Measurements from ENCODE around the gene CAVIN1. TPM values are rescaled to one million over a fixed set of nuclear protein-coding genes. Genes with fewer than 3 reads are reported as not detected.
A peak's percentile ranks its signal among the peaks of the same experiment; 100 is the strongest.
"Not testable (repeated sequence)": the region's sequence is repeated elsewhere in the genome, so short reads cannot be mapped to it uniquely, and the experiment has no call there.

The CAVIN1 gene
- total RNA-seq, 3 donors from 2014 or later, result 0.76 to 1.1 (median 0.92) TPM

- Mint-ChIP-seq H3K9me3 (no peaks in the 10 kb centered on the region), H3K27me3 (ENCODE audit: low read depth) (no peaks in the 10 kb centered on the region), H3K4me1 (ENCODE audit: low read depth) (peaks cover 20% of the 10 kb centered on the region), H3K36me3 (ENCODE audit: insufficient read depth) (no peaks in the 10 kb centered on the region), H3K4me3 (no peak overlapping the region)
- ATAC-seq (no peak), DNase-seq (no peak)
These were observed 18.6 kb downstream of the CAVIN1 start for GRCh38 chr17:42404326-42405055.

DNA sequence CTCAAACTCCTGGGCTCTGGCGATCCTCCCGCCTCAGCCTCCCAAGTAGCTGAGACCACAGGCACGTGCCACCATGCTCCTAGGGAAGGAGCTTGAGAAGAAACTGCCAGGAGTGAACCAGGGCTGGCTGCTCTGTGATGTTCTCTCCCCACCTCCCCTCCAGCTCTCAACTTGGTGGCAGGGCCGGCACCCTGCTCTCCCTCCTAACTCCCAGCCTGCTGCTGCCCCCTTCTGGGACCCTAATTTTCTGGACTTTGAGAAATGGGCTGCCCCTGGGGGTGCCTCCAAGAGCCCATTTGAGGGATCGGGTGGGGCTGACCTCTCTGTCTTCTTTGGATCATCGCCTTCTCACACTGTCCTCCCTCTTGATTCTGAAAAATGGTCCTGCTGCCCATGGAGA, 19.9 kb downstream of the CAVIN1 start:
- H3K4me3 Mint-ChIP-seq, result no peak overlapping the region
- no peaks in the 10 kb centered on the region for H3K9me3 Mint-ChIP-seq
- peak; percentile 52 for DNase-seq
- H3K27me3 Mint-ChIP-seq (ENCODE audit: low read depth), result no peaks in the 10 kb centered on the region
- peak; percentile 52 to 64 for ATAC-seq
- no peaks in the 10 kb centered on the region for H3K36me3 Mint-ChIP-seq (ENCODE audit: insufficient read depth)
- peaks cover 22% of the 10 kb centered on the region for H3K4me1 Mint-ChIP-seq (ENCODE audit: low read depth)

GRCh38 chr17:42402117-42402516, 20.9 kb downstream of the CAVIN1 start:
- Mint-ChIP-seq H3K27me3 (ENCODE audit: low read depth) (no peaks in the 10 kb centered on the region), H3K9me3 (no peaks in the 10 kb centered on the region), H3K4me3 (no peak overlapping the region), H3K4me1 (ENCODE audit: low read depth) (peaks cover 16% of the 10 kb centered on the region), H3K36me3 (ENCODE audit: insufficient read depth) (no peaks in the 10 kb centered on the region)
- DNase-seq (no peak), ATAC-seq (no peak)

- not testable (repeated sequence) for H3K27me3 Mint-ChIP-seq (ENCODE audit: low read depth); DNase-seq; ATAC-seq; H3K36me3 Mint-ChIP-seq (ENCODE audit: insufficient read depth); H3K9me3 Mint-ChIP-seq; H3K4me3 Mint-ChIP-seq
- H3K4me1 Mint-ChIP-seq (ENCODE audit: low read depth), result peaks cover 11% of the 10 kb centered on the region
These were observed 22.1 kb downstream of the CAVIN1 start for GRCh38 chr17:42400844-42401375.

DNA sequence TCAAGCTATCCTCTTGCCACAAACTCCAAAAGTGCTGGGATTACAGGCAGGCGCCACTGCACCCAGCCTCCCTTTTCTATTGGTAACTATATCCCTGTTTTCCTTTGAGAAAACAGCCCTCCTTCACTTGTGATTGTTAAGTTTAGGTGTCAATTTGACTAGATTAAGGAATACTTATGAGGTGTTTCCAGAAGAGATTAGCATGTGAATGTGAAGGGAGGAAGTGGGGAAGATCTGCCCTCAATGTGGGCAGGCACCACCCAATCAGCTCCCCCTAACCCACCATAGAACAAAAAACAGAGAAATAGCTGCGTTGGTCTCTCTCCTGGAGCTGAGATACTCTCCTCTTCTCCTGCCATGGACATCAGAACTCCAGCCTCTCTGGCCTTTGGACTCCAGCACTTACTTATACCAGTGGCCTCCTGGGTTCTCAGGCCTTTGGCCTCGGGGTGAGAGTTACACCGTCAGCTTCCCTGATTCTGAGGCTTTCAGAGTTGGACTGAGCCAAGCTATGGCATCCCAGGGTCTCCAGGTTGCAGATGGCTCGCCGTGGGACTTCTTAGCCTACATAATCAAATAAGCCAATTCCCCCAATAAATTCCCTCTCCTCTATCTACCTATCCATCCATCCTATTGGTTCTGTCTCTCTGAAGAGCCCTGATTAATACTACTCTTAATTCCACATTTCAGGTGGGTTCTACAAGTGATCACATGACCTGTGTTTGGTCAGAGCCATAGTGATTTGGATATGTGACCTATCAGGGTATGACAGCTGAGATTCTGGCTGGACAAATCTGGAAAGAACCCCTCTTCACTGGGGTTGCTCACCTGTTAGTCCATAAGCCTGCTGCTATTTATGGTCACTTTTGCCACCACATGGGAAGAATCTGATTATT, 22.9 kb downstream of the CAVIN1 start:
- Mint-ChIP-seq H3K36me3 (ENCODE audit: insufficient read depth) (no peaks in the 10 kb centered on the region), H3K4me3 (no peak overlapping the region), H3K4me1 (ENCODE audit: low read depth) (peaks cover 11% of the 10 kb centered on the region), H3K9me3 (no peaks in the 10 kb centered on the region), H3K27me3 (ENCODE audit: low read depth) (no peaks in the 10 kb centered on the region)
- DNase-seq (no peak), ATAC-seq (peak in 1 of 2 donors; percentile 39)

GRCh38 chr17:42399121-42399520, 23.9 kb downstream of the CAVIN1 start:
- ATAC-seq (no peak), DNase-seq (no peak)
- Mint-ChIP-seq H3K27me3 (ENCODE audit: low read depth) (no peaks in the 10 kb centered on the region), H3K4me3 (no peak overlapping the region), H3K9me3 (no peaks in the 10 kb centered on the region), H3K36me3 (ENCODE audit: insufficient read depth) (no peaks in the 10 kb centered on the region), H3K4me1 (ENCODE audit: low read depth) (peaks cover 11% of the 10 kb centered on the region)

GRCh38 chr17:42395601-42396000, 27.5 kb downstream of the CAVIN1 start:
- H3K27me3 Mint-ChIP-seq (ENCODE audit: low read depth); H3K4me3 Mint-ChIP-seq; H3K36me3 Mint-ChIP-seq (ENCODE audit: insufficient read depth); ATAC-seq; DNase-seq; H3K9me3 Mint-ChIP-seq: not testable (repeated sequence)
- peaks cover 15% of the 10 kb centered on the region for H3K4me1 Mint-ChIP-seq (ENCODE audit: low read depth)

- Mint-ChIP-seq H3K27me3 (ENCODE audit: low read depth) (no peaks in the 10 kb centered on the region), H3K4me3 (no peak overlapping the region), H3K36me3 (ENCODE audit: insufficient read depth) (no peaks in the 10 kb centered on the region), H3K4me1 (ENCODE audit: low read depth) (peaks cover 15% of the 10 kb centered on the region), H3K9me3 (no peaks in the 10 kb centered on the region)
- DNase-seq (no peak), ATAC-seq (no peak)
These were observed 28.2 kb downstream of the CAVIN1 start for GRCh38 chr17:42394838-42395237.

DNA sequence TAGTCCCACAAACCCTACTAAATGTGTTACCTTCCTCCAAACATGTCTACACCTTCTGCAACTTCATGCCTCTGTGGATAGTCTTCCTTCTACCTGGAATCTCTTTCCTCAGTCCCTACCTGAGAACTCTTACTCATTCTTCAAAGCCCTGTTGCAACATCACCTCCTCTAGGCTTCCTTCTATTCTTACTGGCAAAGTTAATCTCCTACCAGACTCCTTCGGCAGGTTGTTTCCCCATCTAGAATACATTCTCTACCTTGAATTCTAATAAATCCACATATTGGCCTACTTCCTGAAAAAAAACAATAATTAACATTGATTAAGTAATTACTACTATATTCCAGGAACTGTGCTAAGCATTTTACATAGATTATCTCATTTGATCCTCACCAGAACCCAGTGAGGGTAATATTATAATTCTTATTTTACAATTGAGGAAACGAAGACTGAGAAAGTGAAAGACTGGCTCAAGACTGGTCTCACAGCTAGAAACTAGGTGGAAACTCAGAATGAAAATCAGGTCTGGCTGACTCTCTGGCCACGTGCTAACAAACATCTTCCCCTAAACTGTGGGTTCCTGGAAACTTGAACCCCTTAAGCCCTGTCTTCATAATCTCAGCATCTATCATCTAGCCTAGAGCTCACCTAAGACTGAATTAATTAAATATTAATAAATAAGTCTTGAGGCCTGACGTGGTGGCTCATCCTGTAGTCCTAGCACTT, 30.2 kb downstream of the CAVIN1 start:
- Mint-ChIP-seq H3K36me3 (ENCODE audit: insufficient read depth) (no peaks in the 10 kb centered on the region), H3K4me1 (ENCODE audit: low read depth) (peaks cover 20% of the 10 kb centered on the region), H3K27me3 (ENCODE audit: low read depth) (no peaks in the 10 kb centered on the region), H3K9me3 (no peaks in the 10 kb centered on the region), H3K4me3 (no peak overlapping the region)
- ATAC-seq, result no peak
- DNase-seq, result no peak

DNA sequence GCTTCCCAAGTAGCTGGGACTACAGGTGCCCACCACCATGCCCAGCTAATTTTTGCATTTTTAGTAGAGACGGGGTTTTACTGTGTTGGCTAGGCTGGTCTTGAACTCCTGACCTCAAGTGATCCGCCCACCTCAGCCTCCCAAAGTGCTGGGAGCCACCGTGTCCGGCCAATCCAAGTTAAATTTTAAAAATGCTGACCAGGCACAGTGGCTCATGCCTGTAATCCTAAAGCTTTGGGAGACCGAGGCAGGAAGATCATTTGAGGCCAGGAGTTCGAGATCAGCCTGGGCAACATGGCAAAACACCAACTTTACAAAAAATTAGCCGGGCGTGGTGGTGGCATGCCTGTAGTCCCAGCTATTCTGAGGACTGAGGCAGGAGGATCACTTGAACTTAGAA, 31.6 kb downstream of the CAVIN1 start:
- H3K36me3 Mint-ChIP-seq (ENCODE audit: insufficient read depth); H3K27me3 Mint-ChIP-seq (ENCODE audit: low read depth); DNase-seq; H3K4me3 Mint-ChIP-seq; ATAC-seq; H3K9me3 Mint-ChIP-seq: not testable (repeated sequence)
- H3K4me1 Mint-ChIP-seq (ENCODE audit: low read depth), result peaks cover 27% of the 10 kb centered on the region

DNA sequence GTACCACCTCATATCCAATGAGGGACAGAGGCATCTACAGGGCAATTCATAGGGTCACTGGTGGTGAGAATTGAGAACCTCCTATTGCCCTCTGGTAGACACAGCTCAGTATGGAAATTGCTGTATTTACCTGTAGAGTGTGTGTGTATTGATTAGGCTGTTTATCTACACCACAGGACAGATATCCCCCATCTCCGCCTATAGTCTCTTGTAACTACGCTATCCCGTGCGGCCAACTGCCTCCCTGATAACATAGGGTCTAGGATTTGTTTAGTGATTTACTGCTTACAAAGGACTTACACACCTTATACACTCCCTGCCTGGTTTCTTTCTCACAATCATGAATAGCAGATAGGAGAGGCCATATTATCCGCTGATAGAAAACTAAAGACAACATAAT, 33.2 kb downstream of the CAVIN1 start:
- H3K4me3 Mint-ChIP-seq, result peak overlapping the region; percentile 97
- no peaks in the 10 kb centered on the region for H3K9me3 Mint-ChIP-seq
- ATAC-seq, result no peak
- H3K4me1 Mint-ChIP-seq (ENCODE audit: low read depth), result peaks cover 38% of the 10 kb centered on the region
- DNase-seq, result no peak
- H3K36me3 Mint-ChIP-seq (ENCODE audit: insufficient read depth), result peaks cover 3% of the 10 kb centered on the region
- H3K27me3 Mint-ChIP-seq (ENCODE audit: low read depth), result no peaks in the 10 kb centered on the region

DNA sequence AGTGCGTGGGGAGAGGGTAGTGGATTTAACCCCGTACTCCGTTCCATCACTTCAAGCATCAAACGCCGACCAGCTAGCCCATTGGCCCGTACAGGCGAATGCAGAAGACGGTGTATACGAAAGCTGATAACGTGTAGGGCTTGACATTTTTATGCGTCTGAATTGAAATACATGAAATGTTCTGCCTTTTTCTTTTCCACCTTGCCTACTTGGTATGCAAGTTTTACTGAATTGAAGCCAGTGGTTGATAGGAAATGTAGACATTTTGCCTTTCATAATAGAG, 34.0 kb downstream of the CAVIN1 start:
- Mint-ChIP-seq H3K4me3 (peak overlapping the region; percentile 97), H3K4me1 (ENCODE audit: low read depth) (peaks cover 45% of the 10 kb centered on the region)
- peak; percentile 71 to 75 for ATAC-seq

GRCh38 chr17:42388381-42389134, 34.5 kb downstream of the CAVIN1 start, which contains the start of gene STAT3:
Gene STAT3 (minus strand): TSS chr17:42388442. CDS start chr17:42348516, 39,926 bp downstream.
- H3K36me3 Mint-ChIP-seq (ENCODE audit: insufficient read depth), result peaks cover 5% of the 10 kb centered on the region
- ATAC-seq (peak; percentile 88), DNase-seq (peak; percentile 100)
- no peaks in the 10 kb centered on the region for H3K27me3 Mint-ChIP-seq (ENCODE audit: low read depth)
- H3K4me1 Mint-ChIP-seq (ENCODE audit: low read depth), result peaks cover 48% of the 10 kb centered on the region
- peak within 1 kb of the TSS; percentile 97 for H3K4me3 Mint-ChIP-seq
- H3K9me3 Mint-ChIP-seq, result no peaks in the 10 kb centered on the region

More for the DNA sequence above, 34.0 kb downstream of the CAVIN1 start:
- no peaks in the 10 kb centered on the region for H3K27me3 Mint-ChIP-seq (ENCODE audit: low read depth)
- no peaks in the 10 kb centered on the region for H3K9me3 Mint-ChIP-seq
- DNase-seq, result no peak
- peaks cover 5% of the 10 kb centered on the region for H3K36me3 Mint-ChIP-seq (ENCODE audit: insufficient read depth)

Data from activated T-cell treated with anti-CD3 and anti-CD28 coated beads, Interleukin-2, amount 50 U/mL, for 4 hours (primary cell).